ENCODE results near the gene SPRR4. TPM values are rescaled to one million over a fixed set of nuclear protein-coding genes. Genes with fewer than 3 reads are reported as not detected.

The SPRR4 gene
- total RNA-seq, 5 donors from 2014 or later (not counting 1 experiment from before 2014, with no cell fraction given): not detected

- no peaks in the 10 kb centered on the region for H3K4me1 ChIP-seq (ENCODE audit: control insufficient read depth in 1 of 2, extremely low read depth in 1 of 2, insufficient read depth in 2 of 2, low read length in 2 of 2)
- H3K9me3 ChIP-seq: no peaks in the 10 kb centered on the region
- WGBS (ENCODE audit: insufficient coverage): 61% methylated on average over 3 of the region's 5 CpGs
- ChIA-PET POLR2A (no interaction called here), CTCF (no interaction called here)
- H3K36me3 ChIP-seq (ENCODE audit: control insufficient read depth in 2 of 2, extremely low read depth in 1 of 2, insufficient read depth in 1 of 2, low read length in 1 of 2): no peaks in the 10 kb centered on the region
- Mint-ChIP-seq H3K27me3 (peaks cover 29% of the 10 kb centered on the region in 2 donors), H3K36me3 (no peaks in the 10 kb centered on the region), H3K27ac (no peak overlapping the region), H3K4me1 (no peaks in the 10 kb centered on the region), H3K9me3 (peaks cover 0 to 7% (median 0%) of the 10 kb centered on the region in 3 donors), H3K4me3 (no peak overlapping the region)
- no peak for DNase-seq
- no peak overlapping the region for H3K27ac ChIP-seq (ENCODE audit: low read length)
- no peak for ATAC-seq (replicated peaks in 1 of 4)
- no peak overlapping the region for H3K4me3 ChIP-seq (ENCODE audit: control insufficient read depth in 1 of 2, extremely low read depth in 1 of 2, low read length in 1 of 2)
- peaks cover 2 to 17% of the 10 kb centered on the region in 2 experiments for H3K27me3 ChIP-seq (replicated peaks in 1 of 2; ENCODE audit: control insufficient read depth in 2 of 2, extremely low read depth in 1 of 2, insufficient read depth in 2 of 2, low read length in 1 of 2)
These were observed 26.4 kb downstream of the SPRR4 start for GRCh38 chr1:152996633-152997400.

- ATAC-seq (replicated peaks in 1 of 4) (no peak), DNase-seq (no peak)
- Mint-ChIP-seq H3K27me3 (peaks cover 24 to 29% of the 10 kb centered on the region in 2 donors), H3K4me1 (no peaks in the 10 kb centered on the region), H3K27ac (no peak overlapping the region), H3K9me3 (peaks cover 0 to 7% (median 0%) of the 10 kb centered on the region in 3 donors), H3K4me3 (no peak overlapping the region), H3K36me3 (no peaks in the 10 kb centered on the region)
- no peak overlapping the region for H3K4me3 ChIP-seq (ENCODE audit: control insufficient read depth in 1 of 2, extremely low read depth in 1 of 2, low read length in 1 of 2)
- no peak overlapping the region for H3K27ac ChIP-seq (ENCODE audit: low read length)
- no peaks in the 10 kb centered on the region for H3K9me3 ChIP-seq
- ChIA-PET CTCF (no interaction called here), POLR2A (no interaction called here)
- no peaks in the 10 kb centered on the region for H3K4me1 ChIP-seq (ENCODE audit: control insufficient read depth in 1 of 2, extremely low read depth in 1 of 2, insufficient read depth in 2 of 2, low read length in 2 of 2)
- H3K27me3 ChIP-seq (replicated peaks in 1 of 2; ENCODE audit: control insufficient read depth in 2 of 2, extremely low read depth in 1 of 2, insufficient read depth in 2 of 2, low read length in 1 of 2): peaks cover 2 to 12% of the 10 kb centered on the region in 2 experiments
- 50% methylated on average over 7 of the region's 7 CpGs for WGBS (ENCODE audit: insufficient coverage)
- no peaks in the 10 kb centered on the region for H3K36me3 ChIP-seq (ENCODE audit: control insufficient read depth in 2 of 2, extremely low read depth in 1 of 2, insufficient read depth in 1 of 2, low read length in 1 of 2)
These were observed 27.5 kb downstream of the SPRR4 start for GRCh38 chr1:152997901-152998300.

- peaks cover 21 to 29% of the 10 kb centered on the region in 2 donors for H3K27me3 Mint-ChIP-seq
- ATAC-seq (replicated peaks in 1 of 4) (no peak), DNase-seq (no peak)
- POLR2A ChIA-PET: no interaction called here
- WGBS (ENCODE audit: insufficient coverage): 74% methylated on average over 4 of the region's 4 CpGs
- H3K4me1 Mint-ChIP-seq: no peaks in the 10 kb centered on the region
- peaks cover 0 to 7% (median 0%) of the 10 kb centered on the region in 3 donors for H3K9me3 Mint-ChIP-seq
- CTCF ChIA-PET: no interaction called here
- Histone ChIP-seq H3K4me1 (ENCODE audit: control insufficient read depth in 1 of 2, extremely low read depth in 1 of 2, insufficient read depth in 2 of 2, low read length in 2 of 2) (no peaks in the 10 kb centered on the region), H3K36me3 (ENCODE audit: control insufficient read depth in 2 of 2, extremely low read depth in 1 of 2, insufficient read depth in 1 of 2, low read length in 1 of 2) (no peaks in the 10 kb centered on the region), H3K4me3 (ENCODE audit: control insufficient read depth in 1 of 2, extremely low read depth in 1 of 2, low read length in 1 of 2) (no peak overlapping the region), H3K27ac (ENCODE audit: low read length) (no peak overlapping the region), H3K27me3 (replicated peaks in 1 of 2; ENCODE audit: control insufficient read depth in 2 of 2, extremely low read depth in 1 of 2, insufficient read depth in 2 of 2, low read length in 1 of 2) (peaks cover 2 to 10% of the 10 kb centered on the region in 2 experiments), H3K9me3 (no peaks in the 10 kb centered on the region)
- no peak overlapping the region for H3K4me3 Mint-ChIP-seq
- no peak overlapping the region for H3K27ac Mint-ChIP-seq
- no peaks in the 10 kb centered on the region for H3K36me3 Mint-ChIP-seq
These were observed 28.0 kb downstream of the SPRR4 start for GRCh38 chr1:152998476-152998875.

- POLR2A ChIA-PET: no interaction called here
- no peaks in the 10 kb centered on the region for H3K36me3 ChIP-seq (ENCODE audit: control insufficient read depth in 2 of 2, extremely low read depth in 1 of 2, insufficient read depth in 1 of 2, low read length in 1 of 2)
- no peak overlapping the region for H3K4me3 Mint-ChIP-seq
- peaks cover 21 to 29% of the 10 kb centered on the region in 2 donors for H3K27me3 Mint-ChIP-seq
- no peak for ATAC-seq (replicated peaks in 1 of 4)
- no peak overlapping the region for H3K27ac Mint-ChIP-seq
- H3K9me3 Mint-ChIP-seq: peaks cover 0 to 7% (median 0%) of the 10 kb centered on the region in 3 donors
- CTCF ChIA-PET: no interaction called here
- H3K27me3 ChIP-seq (replicated peaks in 1 of 2; ENCODE audit: control insufficient read depth in 2 of 2, extremely low read depth in 1 of 2, insufficient read depth in 2 of 2, low read length in 1 of 2): peaks cover 2 to 10% of the 10 kb centered on the region in 2 experiments
- no peak for DNase-seq
- WGBS (ENCODE audit: insufficient coverage): 70% methylated on average over 5 of the region's 6 CpGs
- no peaks in the 10 kb centered on the region for H3K9me3 ChIP-seq
- H3K27ac ChIP-seq (ENCODE audit: low read length): no peak overlapping the region
- no peak overlapping the region for H3K4me3 ChIP-seq (ENCODE audit: control insufficient read depth in 1 of 2, extremely low read depth in 1 of 2, low read length in 1 of 2)
- no peaks in the 10 kb centered on the region for H3K36me3 Mint-ChIP-seq
- H3K4me1 Mint-ChIP-seq: no peaks in the 10 kb centered on the region
- no peaks in the 10 kb centered on the region for H3K4me1 ChIP-seq (ENCODE audit: control insufficient read depth in 1 of 2, extremely low read depth in 1 of 2, insufficient read depth in 2 of 2, low read length in 2 of 2)
These were observed 29.4 kb downstream of the SPRR4 start for GRCh38 chr1:152999818-153000217.

- H3K4me1 Mint-ChIP-seq: no peaks in the 10 kb centered on the region
- CTCF ChIA-PET: interaction anchor here in 1 of 2 donors (0.7 kb wide), 1 partner anchor 8 kb away, joined by 14 read pairs; no protein-coding TSS in a partner anchor
- no CpG with 5 or more reads among the region's 1 CpG for WGBS (ENCODE audit: insufficient coverage)
These were observed 29.8 kb downstream of the SPRR4 start for GRCh38 chr1:153000294-153000693.

GRCh38 chr1:153001382-153001781 is 30.9 kb downstream of the SPRR4 start, which contains the start of gene SPRR3:
TSS of gene SPRR3 (plus strand) at chr1:153001749. CDS start at chr1:153003021, 1,272 bp downstream.
- peaks cover 0 to 10% of the 10 kb centered on the region in 2 experiments for H3K27me3 ChIP-seq (replicated peaks in 1 of 2; ENCODE audit: control insufficient read depth in 2 of 2, extremely low read depth in 1 of 2, insufficient read depth in 2 of 2, low read length in 1 of 2)
- DNase-seq: no peak
- H3K27me3 Mint-ChIP-seq: peaks cover 21 to 24% of the 10 kb centered on the region in 2 donors
- CTCF ChIA-PET: no interaction called here
- no peaks in the 10 kb centered on the region for H3K36me3 Mint-ChIP-seq
- H3K4me3 Mint-ChIP-seq: no peak within 1 kb of the TSS
- no peaks in the 10 kb centered on the region for H3K4me1 Mint-ChIP-seq
- no peak for ATAC-seq (replicated peaks in 1 of 4)
- H3K4me3 ChIP-seq (ENCODE audit: control insufficient read depth in 1 of 2, extremely low read depth in 1 of 2, low read length in 1 of 2): no peak within 1 kb of the TSS
- no peaks in the 10 kb centered on the region for H3K9me3 ChIP-seq
- H3K9me3 Mint-ChIP-seq: no peaks in the 10 kb centered on the region
- POLR2A ChIA-PET: no interaction called here
- H3K27ac Mint-ChIP-seq: peak within 1 kb of the TSS in 1 of 2 donors; percentile 16
- WGBS (ENCODE audit: insufficient coverage): 80% methylated on average over 1 of the region's 2 CpGs
- H3K4me1 ChIP-seq (ENCODE audit: control insufficient read depth in 1 of 2, extremely low read depth in 1 of 2, insufficient read depth in 2 of 2, low read length in 2 of 2): no peaks in the 10 kb centered on the region
- no peaks in the 10 kb centered on the region for H3K36me3 ChIP-seq (ENCODE audit: control insufficient read depth in 2 of 2, extremely low read depth in 1 of 2, insufficient read depth in 1 of 2, low read length in 1 of 2)
- H3K27ac ChIP-seq (ENCODE audit: low read length): no peak within 1 kb of the TSS

More at GRCh38 chr1:153000294-153000693, 29.8 kb downstream of the SPRR4 start:
- H3K9me3 Mint-ChIP-seq: peaks cover 0 to 4% (median 0%) of the 10 kb centered on the region in 3 donors
- no peak for ATAC-seq (replicated peaks in 1 of 4)
- POLR2A ChIA-PET: no interaction called here
- H3K4me3 Mint-ChIP-seq: no peak overlapping the region
- Histone ChIP-seq H3K4me1 (ENCODE audit: control insufficient read depth in 1 of 2, extremely low read depth in 1 of 2, insufficient read depth in 2 of 2, low read length in 2 of 2) (no peaks in the 10 kb centered on the region), H3K27me3 (replicated peaks in 1 of 2; ENCODE audit: control insufficient read depth in 2 of 2, extremely low read depth in 1 of 2, insufficient read depth in 2 of 2, low read length in 1 of 2) (peaks cover 2 to 10% of the 10 kb centered on the region in 2 experiments), H3K4me3 (ENCODE audit: control insufficient read depth in 1 of 2, extremely low read depth in 1 of 2, low read length in 1 of 2) (no peak overlapping the region), H3K9me3 (no peaks in the 10 kb centered on the region), H3K36me3 (ENCODE audit: control insufficient read depth in 2 of 2, extremely low read depth in 1 of 2, insufficient read depth in 1 of 2, low read length in 1 of 2) (no peaks in the 10 kb centered on the region), H3K27ac (ENCODE audit: low read length) (no peak overlapping the region)
- H3K27ac Mint-ChIP-seq: peak overlapping the region in 1 of 2 donors; percentile 16
- no peak for DNase-seq
- peaks cover 21 to 28% of the 10 kb centered on the region in 2 donors for H3K27me3 Mint-ChIP-seq
- no peaks in the 10 kb centered on the region for H3K36me3 Mint-ChIP-seq
